Muscle layer of duodenum (tissue), 2 donors: Measurements from ENCODE around the gene ARID2.

Experiments used
- H3K27ac ChIP-seq: one replicate; pipeline ENCODE4 v1.7.0; 2013; ENCODE audit warnings: mild to moderate bottlenecking, low read length
- H3K27me3 ChIP-seq: one replicate; pipeline ENCODE4 v1.7.0; 2013; ENCODE audit warnings: low read depth, mild to moderate bottlenecking, control low read depth, low read length
- H3K36me3 ChIP-seq, 2 donors: one replicate each; pipeline ENCODE4 v1.7.0; 2013; ENCODE audit warnings: low read length in 2 of 2, control low read depth in 1 of 2, mild to moderate bottlenecking in 1 of 2; ENCODE audit not compliant: insufficient read depth in 2 of 2, control insufficient read depth in 1 of 2
- H3K4me1 ChIP-seq, 2 donors: one replicate each; pipeline ENCODE4 v1.7.0; 2013; ENCODE audit warnings: low read length in 2 of 2, mild to moderate bottlenecking in 2 of 2, control low read depth in 1 of 2, moderate library complexity in 1 of 2; ENCODE audit not compliant: insufficient read depth in 2 of 2, control insufficient read depth in 1 of 2
- H3K4me3 ChIP-seq, 2 donors: one replicate each; pipeline ENCODE4 v1.7.0; 2013; ENCODE audit warnings: low read length in 2 of 2, low read depth in 1 of 2, mild to moderate bottlenecking in 1 of 2
- H3K9me3 ChIP-seq, 2 donors: one replicate each; pipeline ENCODE4 v1.7.0; 2013; ENCODE audit warnings: low read length in 2 of 2, control low read depth in 1 of 2, mild to moderate bottlenecking in 1 of 2; ENCODE audit not compliant: control insufficient read depth in 1 of 2
- donor health status: healthy.

ARID2 gene

GRCh38 chr12:45773747-45774146 is 44.2 kb downstream of the ARID2 start:
- Histone ChIP-seq H3K27me3 (no peaks in the 10 kb centered on the region), H3K36me3 (no peaks in the 10 kb centered on the region), H3K27ac (no peak overlapping the region), H3K9me3 (no peaks in the 10 kb centered on the region), H3K4me3 (no peak overlapping the region), H3K4me1 (peaks cover 3 to 18% of the 10 kb centered on the region in 2 donors)

GRCh38 chr12:45774508-45775162 is 45.1 kb downstream of the ARID2 start:
- Histone ChIP-seq H3K27ac (no peak overlapping the region), H3K36me3 (no peaks in the 10 kb centered on the region), H3K4me3 (no peak overlapping the region), H3K9me3 (no peaks in the 10 kb centered on the region), H3K27me3 (no peaks in the 10 kb centered on the region), H3K4me1 (peaks cover 3 to 18% of the 10 kb centered on the region in 2 donors)

DNA sequence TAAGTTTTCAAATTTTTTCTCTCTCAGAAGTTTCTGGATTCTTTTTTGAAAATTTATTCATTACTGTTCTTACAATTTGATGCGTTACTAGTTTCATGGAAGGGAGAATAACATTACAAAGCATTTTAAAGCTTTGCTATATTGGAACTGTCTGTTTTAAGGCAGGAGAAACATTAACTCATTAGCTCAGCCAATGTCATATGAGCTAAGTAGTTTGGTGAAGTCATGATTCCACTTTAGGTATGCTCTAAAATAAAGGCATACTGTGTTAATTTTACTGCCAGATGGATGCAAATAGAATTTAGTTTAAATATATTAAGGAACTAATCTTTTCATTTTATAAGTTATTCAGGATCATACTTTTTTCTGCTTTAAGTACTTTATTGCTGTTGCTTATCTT is 46.0 kb downstream of the ARID2 start:
- H3K36me3 ChIP-seq: no peaks in the 10 kb centered on the region
- H3K27me3 ChIP-seq: no peaks in the 10 kb centered on the region
- no peak overlapping the region for H3K27ac ChIP-seq
- no peaks in the 10 kb centered on the region for H3K9me3 ChIP-seq
- H3K4me1 ChIP-seq: peaks cover 3 to 18% of the 10 kb centered on the region in 2 donors
- no peak overlapping the region for H3K4me3 ChIP-seq

DNA sequence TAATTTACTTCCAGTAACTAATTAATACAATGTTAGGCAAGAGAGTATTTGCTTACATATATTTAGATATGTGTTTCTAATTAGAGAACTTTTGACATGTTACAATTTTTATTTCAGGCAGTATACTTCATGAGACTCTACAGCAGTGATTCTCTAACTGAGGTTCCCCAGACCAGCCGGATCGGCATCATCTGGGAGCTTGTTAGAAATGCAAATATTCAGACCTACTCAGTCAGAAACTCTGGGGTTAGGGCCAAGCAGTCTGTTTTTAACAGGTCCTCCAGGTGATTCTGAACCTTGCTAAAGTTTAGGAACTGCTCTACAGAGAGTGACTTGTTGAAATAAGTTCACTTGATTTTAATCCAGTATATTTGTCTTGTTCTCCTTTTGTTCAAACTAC is 46.5 kb downstream of the ARID2 start:
- no peaks in the 10 kb centered on the region for H3K27me3 ChIP-seq

GRCh38 chr12:45779936-45780335 is 50.4 kb downstream of the ARID2 start:
- no peaks in the 10 kb centered on the region for H3K27me3 ChIP-seq
- no peaks in the 10 kb centered on the region for H3K36me3 ChIP-seq
- H3K4me3 ChIP-seq: no peak overlapping the region
- H3K27ac ChIP-seq: no peak overlapping the region
- no peaks in the 10 kb centered on the region for H3K9me3 ChIP-seq
- H3K4me1 ChIP-seq: peaks cover 0 to 6% of the 10 kb centered on the region in 2 donors

More for the DNA sequence above, 46.5 kb downstream of the ARID2 start:
- Histone ChIP-seq H3K36me3 (no peaks in the 10 kb centered on the region), H3K4me3 (no peak overlapping the region), H3K9me3 (no peaks in the 10 kb centered on the region), H3K27ac (no peak overlapping the region), H3K4me1 (peaks cover 3 to 18% of the 10 kb centered on the region in 2 donors)

GRCh38 chr12:45781080-45781479 is 51.6 kb downstream of the ARID2 start:
- Histone ChIP-seq H3K4me1 (no peaks in the 10 kb centered on the region), H3K4me3 (no peak overlapping the region), H3K27me3 (no peaks in the 10 kb centered on the region), H3K27ac (no peak overlapping the region), H3K9me3 (no peaks in the 10 kb centered on the region), H3K36me3 (no peaks in the 10 kb centered on the region)

- H3K9me3 ChIP-seq: no peaks in the 10 kb centered on the region
- no peak overlapping the region for H3K27ac ChIP-seq
- H3K36me3 ChIP-seq: no peaks in the 10 kb centered on the region
- no peak overlapping the region for H3K4me3 ChIP-seq
- peaks cover 0 to 10% of the 10 kb centered on the region in 2 donors for H3K4me1 ChIP-seq
- no peaks in the 10 kb centered on the region for H3K27me3 ChIP-seq
Observed at GRCh38 chr12:45785315-45785714, 55.8 kb downstream of the ARID2 start.

GRCh38 chr12:45789025-45789424 is 59.5 kb downstream of the ARID2 start:
- Histone ChIP-seq H3K4me1 (peaks cover 0 to 10% of the 10 kb centered on the region in 2 donors), H3K36me3 (no peaks in the 10 kb centered on the region), H3K27ac (no peak overlapping the region), H3K4me3 (no peak overlapping the region), H3K9me3 (no peaks in the 10 kb centered on the region), H3K27me3 (no peaks in the 10 kb centered on the region)

GRCh38 chr12:45794422-45794821 is 64.9 kb downstream of the ARID2 start:
- no peaks in the 10 kb centered on the region for H3K9me3 ChIP-seq
- H3K27ac ChIP-seq: no peak overlapping the region
- H3K4me3 ChIP-seq: no peak overlapping the region
- H3K4me1 ChIP-seq: peaks cover 0 to 6% of the 10 kb centered on the region in 2 donors
- H3K27me3 ChIP-seq: no peaks in the 10 kb centered on the region
- no peaks in the 10 kb centered on the region for H3K36me3 ChIP-seq

GRCh38 chr12:45801625-45802024 is 72.1 kb downstream of the ARID2 start:
- no peaks in the 10 kb centered on the region for H3K36me3 ChIP-seq
- H3K9me3 ChIP-seq: no peaks in the 10 kb centered on the region
- no peak overlapping the region for H3K27ac ChIP-seq
- no peak overlapping the region for H3K4me3 ChIP-seq
- H3K27me3 ChIP-seq: no peaks in the 10 kb centered on the region
- H3K4me1 ChIP-seq: peaks cover 0 to 7% of the 10 kb centered on the region in 2 donors

DNA sequence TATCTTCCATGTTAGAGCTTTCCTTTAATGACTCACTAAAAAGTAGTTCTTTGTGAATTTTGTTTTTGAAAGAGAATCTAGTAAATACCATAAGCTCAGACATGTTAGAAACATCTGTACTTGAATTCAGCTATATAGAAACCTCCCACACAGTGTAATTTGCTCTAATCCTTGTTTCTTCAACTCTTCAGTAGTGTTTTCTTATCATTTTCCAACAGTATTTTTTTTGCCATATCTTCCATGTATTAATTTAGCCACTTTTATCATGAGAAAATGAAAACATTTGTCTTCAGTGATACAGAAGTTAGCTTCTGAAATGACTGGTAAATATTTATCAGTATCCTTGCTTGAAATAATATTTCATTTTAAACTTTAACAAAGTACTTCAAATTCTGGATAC is 73.6 kb downstream of the ARID2 start:
- Histone ChIP-seq H3K4me3 (no peak overlapping the region), H3K4me1 (peaks cover 0 to 7% of the 10 kb centered on the region in 2 donors), H3K9me3 (no peaks in the 10 kb centered on the region), H3K36me3 (no peaks in the 10 kb centered on the region), H3K27me3 (no peaks in the 10 kb centered on the region), H3K27ac (no peak overlapping the region)

GRCh38 chr12:45816652-45817051 is 87.1 kb downstream of the ARID2 start:
- peaks cover 7% of the 10 kb centered on the region in 2 donors for H3K36me3 ChIP-seq
- H3K27ac ChIP-seq: no peak overlapping the region
- H3K4me1 ChIP-seq: no peaks in the 10 kb centered on the region
- no peaks in the 10 kb centered on the region for H3K27me3 ChIP-seq
- no peaks in the 10 kb centered on the region for H3K9me3 ChIP-seq
- no peak overlapping the region for H3K4me3 ChIP-seq
